ENCODE data around the gene PLA2G4E.

PLA2G4E gene

GRCh38 chr15:41994171-41994650 is 26.6 kb downstream of the PLA2G4E start:
- H3K4me3 ChIP-seq (ENCODE audit: low read length), result no peak overlapping the region
- no peaks in the 10 kb centered on the region for H3K4me1 ChIP-seq (ENCODE audit: control insufficient read depth, insufficient read depth, low read length)
- H3K9me3 ChIP-seq (ENCODE audit: control insufficient read depth, low read length), result no peaks in the 10 kb centered on the region
- H3K27me3 ChIP-seq (ENCODE audit: control insufficient read depth, insufficient read depth, low read length), result no peaks in the 10 kb centered on the region
- H3K9ac ChIP-seq (ENCODE audit: low read length), result no peak overlapping the region
- H3K36me3 ChIP-seq (ENCODE audit: control insufficient read depth, insufficient read depth, low read length), result no peaks in the 10 kb centered on the region

GRCh38 chr15:41993472-41994170 is 27.2 kb downstream of the PLA2G4E start:
- Histone ChIP-seq H3K9me3 (ENCODE audit: control insufficient read depth, low read length) (no peaks in the 10 kb centered on the region), H3K9ac (ENCODE audit: low read length) (no peak overlapping the region), H3K4me3 (ENCODE audit: low read length) (no peak overlapping the region), H3K36me3 (ENCODE audit: control insufficient read depth, insufficient read depth, low read length) (no peaks in the 10 kb centered on the region), H3K27me3 (ENCODE audit: control insufficient read depth, insufficient read depth, low read length) (no peaks in the 10 kb centered on the region), H3K4me1 (ENCODE audit: control insufficient read depth, insufficient read depth, low read length) (no peaks in the 10 kb centered on the region)

GRCh38 chr15:41992803-41993190 is 28.0 kb downstream of the PLA2G4E start:
- no peaks in the 10 kb centered on the region for H3K36me3 ChIP-seq (ENCODE audit: control insufficient read depth, insufficient read depth, low read length)
- H3K4me3 ChIP-seq (ENCODE audit: low read length), result no peak overlapping the region
- H3K9me3 ChIP-seq (ENCODE audit: control insufficient read depth, low read length), result no peaks in the 10 kb centered on the region
- H3K9ac ChIP-seq (ENCODE audit: low read length), result no peak overlapping the region
- no peaks in the 10 kb centered on the region for H3K4me1 ChIP-seq (ENCODE audit: control insufficient read depth, insufficient read depth, low read length)
- no peaks in the 10 kb centered on the region for H3K27me3 ChIP-seq (ENCODE audit: control insufficient read depth, insufficient read depth, low read length)

- no peaks in the 10 kb centered on the region for H3K27me3 ChIP-seq (ENCODE audit: control insufficient read depth, insufficient read depth, low read length)
- no peak overlapping the region for H3K9ac ChIP-seq (ENCODE audit: low read length)
- no peaks in the 10 kb centered on the region for H3K36me3 ChIP-seq (ENCODE audit: control insufficient read depth, insufficient read depth, low read length)
- no peaks in the 10 kb centered on the region for H3K4me1 ChIP-seq (ENCODE audit: control insufficient read depth, insufficient read depth, low read length)
- H3K9me3 ChIP-seq (ENCODE audit: control insufficient read depth, low read length), result no peaks in the 10 kb centered on the region
- no peak overlapping the region for H3K4me3 ChIP-seq (ENCODE audit: low read length)
Measured at GRCh38 chr15:41992151-41992802, 28.6 kb downstream of the PLA2G4E start.

DNA sequence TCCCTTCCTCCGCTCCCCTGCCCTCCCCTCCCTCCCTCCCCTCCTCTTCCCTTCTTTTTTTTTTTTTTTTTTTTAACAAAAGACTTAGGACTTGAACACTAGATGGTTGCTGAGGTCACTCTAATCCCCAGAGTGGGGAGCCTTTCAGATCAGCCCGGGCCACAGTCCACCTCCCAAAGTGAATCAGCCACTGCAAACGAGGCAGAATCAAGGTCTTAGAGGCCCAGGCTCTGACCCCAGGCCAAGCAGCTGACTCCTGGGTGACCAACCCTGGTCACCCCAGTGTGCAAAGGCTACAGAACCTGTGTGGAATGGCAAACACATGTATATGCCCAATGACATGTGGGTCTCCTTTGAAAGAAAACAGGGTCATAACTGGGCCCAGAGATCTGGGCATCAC is 30.2 kb downstream of the PLA2G4E start:
- Histone ChIP-seq H3K4me1 (ENCODE audit: control insufficient read depth, insufficient read depth, low read length) (no peaks in the 10 kb centered on the region), H3K9me3 (ENCODE audit: control insufficient read depth, low read length) (no peaks in the 10 kb centered on the region), H3K4me3 (ENCODE audit: low read length) (no peak overlapping the region), H3K27me3 (ENCODE audit: control insufficient read depth, insufficient read depth, low read length) (no peaks in the 10 kb centered on the region), H3K9ac (ENCODE audit: low read length) (no peak overlapping the region), H3K36me3 (ENCODE audit: control insufficient read depth, insufficient read depth, low read length) (no peaks in the 10 kb centered on the region)

- no peak overlapping the region for H3K4me3 ChIP-seq (ENCODE audit: low read length)
- no peak overlapping the region for H3K9ac ChIP-seq (ENCODE audit: low read length)
- no peaks in the 10 kb centered on the region for H3K4me1 ChIP-seq (ENCODE audit: control insufficient read depth, insufficient read depth, low read length)
Measured at GRCh38 chr15:41990243-41990605, 30.6 kb downstream of the PLA2G4E start.

GRCh38 chr15:41989573-41990242 is 31.1 kb downstream of the PLA2G4E start:
- Histone ChIP-seq H3K9ac (ENCODE audit: low read length) (no peak overlapping the region), H3K27me3 (ENCODE audit: control insufficient read depth, insufficient read depth, low read length) (no peaks in the 10 kb centered on the region), H3K4me3 (ENCODE audit: low read length) (no peak overlapping the region), H3K36me3 (ENCODE audit: control insufficient read depth, insufficient read depth, low read length) (no peaks in the 10 kb centered on the region), H3K4me1 (ENCODE audit: control insufficient read depth, insufficient read depth, low read length) (no peaks in the 10 kb centered on the region), H3K9me3 (ENCODE audit: control insufficient read depth, low read length) (no peaks in the 10 kb centered on the region)

More at GRCh38 chr15:41990243-41990605, 30.6 kb downstream of the PLA2G4E start:
- no peaks in the 10 kb centered on the region for H3K27me3 ChIP-seq (ENCODE audit: control insufficient read depth, insufficient read depth, low read length)
- no peaks in the 10 kb centered on the region for H3K9me3 ChIP-seq (ENCODE audit: control insufficient read depth, low read length)
- H3K36me3 ChIP-seq (ENCODE audit: control insufficient read depth, insufficient read depth, low read length), result no peaks in the 10 kb centered on the region

- Histone ChIP-seq H3K36me3 (ENCODE audit: control insufficient read depth, insufficient read depth, low read length) (no peaks in the 10 kb centered on the region), H3K4me3 (ENCODE audit: low read length) (no peak overlapping the region), H3K9ac (ENCODE audit: low read length) (no peak overlapping the region), H3K9me3 (ENCODE audit: control insufficient read depth, low read length) (no peaks in the 10 kb centered on the region), H3K27me3 (ENCODE audit: control insufficient read depth, insufficient read depth, low read length) (no peaks in the 10 kb centered on the region), H3K4me1 (ENCODE audit: control insufficient read depth, insufficient read depth, low read length) (no peaks in the 10 kb centered on the region)
Measured at GRCh38 chr15:41988896-41989572, 31.8 kb downstream of the PLA2G4E start.

GRCh38 chr15:41987925-41988275 is 32.9 kb downstream of the PLA2G4E start:
- no peaks in the 10 kb centered on the region for H3K27me3 ChIP-seq (ENCODE audit: control insufficient read depth, insufficient read depth, low read length)
- no peaks in the 10 kb centered on the region for H3K36me3 ChIP-seq (ENCODE audit: control insufficient read depth, insufficient read depth, low read length)
- no peaks in the 10 kb centered on the region for H3K4me1 ChIP-seq (ENCODE audit: control insufficient read depth, insufficient read depth, low read length)
- H3K9me3 ChIP-seq (ENCODE audit: control insufficient read depth, low read length), result no peaks in the 10 kb centered on the region
- H3K4me3 ChIP-seq (ENCODE audit: low read length), result no peak overlapping the region
- no peak overlapping the region for H3K9ac ChIP-seq (ENCODE audit: low read length)

DNA sequence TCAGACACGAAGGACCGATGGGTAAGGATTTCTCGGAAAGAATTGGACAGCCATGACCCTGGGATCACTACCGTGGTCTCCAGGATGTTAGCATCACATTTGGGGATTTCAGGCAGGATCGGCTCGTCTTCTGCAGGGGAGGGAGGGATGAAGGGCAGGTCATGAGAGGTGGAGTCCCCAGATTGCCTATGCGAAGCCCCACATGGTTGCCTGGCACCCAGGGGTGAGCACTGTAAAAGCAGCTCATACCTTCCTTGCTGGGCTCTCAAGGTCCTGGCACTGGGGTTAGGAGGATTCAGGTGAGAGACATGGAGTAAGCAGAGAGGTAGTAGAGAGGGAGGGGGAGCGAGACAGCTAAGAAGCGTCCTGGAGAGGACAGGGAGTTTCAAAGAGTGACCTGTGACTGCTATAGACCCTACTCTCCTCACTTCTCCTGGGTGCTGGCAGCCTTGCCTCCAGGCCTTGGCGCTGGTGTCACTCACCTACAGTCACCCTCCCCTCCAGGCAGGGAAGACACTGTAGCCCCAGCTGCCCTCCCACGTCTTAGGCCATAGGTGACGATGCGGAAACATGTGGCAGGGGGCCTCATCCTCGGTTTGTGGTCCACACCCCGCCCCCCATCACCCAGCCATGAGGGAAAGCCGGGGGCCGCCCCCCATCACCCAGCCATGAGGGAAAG is 33.5 kb downstream of the PLA2G4E start:
- Histone ChIP-seq H3K9me3 (ENCODE audit: control insufficient read depth, low read length) (no peaks in the 10 kb centered on the region), H3K27me3 (ENCODE audit: control insufficient read depth, insufficient read depth, low read length) (no peaks in the 10 kb centered on the region), H3K4me1 (ENCODE audit: control insufficient read depth, insufficient read depth, low read length) (no peaks in the 10 kb centered on the region), H3K36me3 (ENCODE audit: control insufficient read depth, insufficient read depth, low read length) (no peaks in the 10 kb centered on the region), H3K9ac (ENCODE audit: low read length) (no peak overlapping the region), H3K4me3 (ENCODE audit: low read length) (no peak overlapping the region)

- no peaks in the 10 kb centered on the region for H3K9me3 ChIP-seq (ENCODE audit: control insufficient read depth, low read length)
- H3K9ac ChIP-seq (ENCODE audit: low read length), result no peak overlapping the region
- H3K36me3 ChIP-seq (ENCODE audit: control insufficient read depth, insufficient read depth, low read length), result no peaks in the 10 kb centered on the region
- H3K27me3 ChIP-seq (ENCODE audit: control insufficient read depth, insufficient read depth, low read length), result no peaks in the 10 kb centered on the region
- H3K4me1 ChIP-seq (ENCODE audit: control insufficient read depth, insufficient read depth, low read length), result peaks cover 17% of the 10 kb centered on the region
- no peak overlapping the region for H3K4me3 ChIP-seq (ENCODE audit: low read length)
Measured at GRCh38 chr15:41985236-41986160, 35.3 kb downstream of the PLA2G4E start.

Measured in mucosa of stomach (tissue), 1 donor.